A673 (cell line): ENCODE measurements around the gene URB2. TPM values are rescaled to one million over a fixed set of nuclear protein-coding genes. Genes with fewer than 3 reads are reported as not detected.

ENCODE experiments used
- BruUV-seq: library from RNA; stranded (reverse); fragments of 400-500 nt; replicated peaks from 2 replicates; lab custom pipeline; 2021; lab: Mats Ljungman, UMichigan
- CTCF ChIA-PET: fragments of 300-600 bp; sonication (Branson Sonifier 250); formaldehyde crosslinking; loops from one replicate; lab custom pipeline; 2022; ENCODE audit warnings: antibody characterized with exemption; lab: Charles Lee
- POLR2A ChIA-PET: fragments of 300-600 bp; sonication (Branson Sonifier 250); formaldehyde crosslinking; loops from one replicate; lab custom pipeline; 2022; ENCODE audit warnings: antibody characterized with exemption; ENCODE audit not compliant: low non-redundant PET; lab: Charles Lee
- DNase-seq: peaks from one replicate; pipeline ENCODE4 v3.0.0-alpha.2; 2015; ENCODE audit warnings: low spot score
- H3K27ac ChIP-seq: fragments of 200-600 bp; sonication (generic); 2 replicates; pipeline ENCODE4 v1.5.1; 2016; ENCODE audit warnings: mixed run types, low read depth, mild to moderate bottlenecking, mixed read lengths, antibody characterized with exemption, low read length; ENCODE audit not compliant: poor library complexity, severe bottlenecking
- H3K27me3 ChIP-seq: fragments of 200-600 bp; sonication (generic); replicated peaks from 2 replicates; pipeline ENCODE4 v1.6.1; 2017; ENCODE audit warnings: mixed run types, low read depth, mild to moderate bottlenecking, mixed read lengths, antibody characterized with exemption, low read length; ENCODE audit not compliant: insufficient read depth, poor library complexity
- H3K36me3 ChIP-seq: fragments of 200-600 bp; sonication (generic); 2 replicates; pipeline ENCODE4 v1.6.1; 2016; ENCODE audit warnings: mixed run types, mild to moderate bottlenecking, mixed read lengths, antibody characterized with exemption, low read length; ENCODE audit not compliant: insufficient read depth, poor library complexity, severe bottlenecking
- H3K4me1 ChIP-seq: fragments of 200-600 bp; sonication (generic); 2 replicates; pipeline ENCODE4 v1.6.1; 2017; ENCODE audit warnings: mixed run types, mild to moderate bottlenecking, mixed read lengths, antibody characterized with exemption, low read length; ENCODE audit not compliant: insufficient read depth, poor library complexity, severe bottlenecking
- H3K4me3 ChIP-seq: fragments of 200-600 bp; sonication (generic); 2 replicates; pipeline ENCODE4 v1.5.1; 2016; ENCODE audit warnings: low read depth, mixed run types, mild to moderate bottlenecking, mixed read lengths, low read length; ENCODE audit not compliant: poor library complexity, severe bottlenecking
- H3K9me3 ChIP-seq: fragments of 200-600 bp; sonication (generic); 2 replicates; pipeline ENCODE4 v1.6.1; 2016; ENCODE audit warnings: mixed run types, low read depth, mild to moderate bottlenecking, mixed read lengths, antibody characterized with exemption, low read length; ENCODE audit not compliant: poor library complexity, severe bottlenecking
- CTCF ChIP-seq: fragments of 300-800, 200-600 bp; sonication (generic); conservative IDR thresholded peaks from 2 replicates; pipeline ENCODE4 v1.5.1; 2017; ENCODE audit warnings: low read depth, mild to moderate bottlenecking, antibody characterized with exemption, low read length, moderate library complexity, mixed read lengths
- EZH2 ChIP-seq: fragments of 200-600 bp; sonication (generic); IDR thresholded peaks from 2 replicates; pipeline ENCODE4 v1.6.1; 2017; ENCODE audit warnings: borderline replicate concordance, low read depth, mild to moderate bottlenecking, mixed read lengths, antibody characterized with exemption, low read length; ENCODE audit not compliant: poor library complexity, severe bottlenecking
- intact Hi-C: fragments of 100-400 bp; cut with micrococcal nuclease; formaldehyde crosslinking; loops from one replicate; pipeline ENCODE4 v1.10.0; 2022; ENCODE audit not compliant: unreplicated experiment
- total RNA-seq: library from RNA; stranded (reverse); gene quantifications from 2 replicates; pipeline ENCODE4 v1.2.3, GENCODE V29; 2021

URB2 gene
- total RNA-seq, 1 experiment from 2014 or later: 33.3 TPM

GRCh38 chr1:229608590-229608989 lies 17.5 kb upstream of the URB2 start:
- peaks cover 57% of the 10 kb centered on the region for H3K36me3 ChIP-seq
- no TSS peak for BruUV-seq

DNA sequence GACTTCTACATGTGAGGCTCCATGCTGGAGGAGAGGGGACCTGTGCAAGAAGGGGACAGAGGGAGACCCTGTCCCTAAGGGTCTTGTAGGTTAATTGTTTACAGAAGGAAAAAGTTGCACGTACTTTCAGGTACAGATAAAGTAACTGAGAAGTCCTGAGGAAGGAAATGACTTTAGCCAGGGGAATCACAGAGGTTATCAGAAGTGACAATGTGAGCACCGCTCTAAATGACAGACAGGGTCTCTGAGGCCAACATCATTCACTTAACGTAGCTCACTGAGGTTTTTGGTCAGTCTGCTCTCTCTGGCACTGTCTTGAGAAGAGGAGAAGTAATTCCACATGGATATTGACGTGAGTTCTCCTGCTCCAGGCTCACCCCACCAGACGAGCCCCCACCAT lies 12.1 kb upstream of the URB2 start:
- no TSS peak for BruUV-seq
- Histone ChIP-seq H3K4me3 (no peak overlapping the region), H3K9me3 (no peaks in the 10 kb centered on the region), H3K36me3 (peaks cover 39% of the 10 kb centered on the region), H3K27ac (no peak overlapping the region), H3K27me3 (no peaks in the 10 kb centered on the region), H3K4me1 (no peaks in the 10 kb centered on the region)
- no peak for DNase-seq
- intact Hi-C loops: loop anchor here (2.0 kb wide), 1 partner anchor 51 kb away; no protein-coding TSS in a partner anchor
- ChIA-PET POLR2A (no interaction called here), CTCF (no interaction called here)
- no peak for TF ChIP-seq CTCF

More at GRCh38 chr1:229608590-229608989, 17.5 kb upstream of the URB2 start:
- POLR2A ChIA-PET: no interaction called here
- Histone ChIP-seq H3K4me3 (no peak overlapping the region), H3K27me3 (no peaks in the 10 kb centered on the region), H3K27ac (no peak overlapping the region), H3K4me1 (no peaks in the 10 kb centered on the region), H3K9me3 (no peaks in the 10 kb centered on the region)
- no peak for DNase-seq
- no peak for TF ChIP-seq EZH2
- no peak for TF ChIP-seq CTCF
- intact Hi-C loops: no loop called here
- CTCF ChIA-PET: no interaction called here

DNA sequence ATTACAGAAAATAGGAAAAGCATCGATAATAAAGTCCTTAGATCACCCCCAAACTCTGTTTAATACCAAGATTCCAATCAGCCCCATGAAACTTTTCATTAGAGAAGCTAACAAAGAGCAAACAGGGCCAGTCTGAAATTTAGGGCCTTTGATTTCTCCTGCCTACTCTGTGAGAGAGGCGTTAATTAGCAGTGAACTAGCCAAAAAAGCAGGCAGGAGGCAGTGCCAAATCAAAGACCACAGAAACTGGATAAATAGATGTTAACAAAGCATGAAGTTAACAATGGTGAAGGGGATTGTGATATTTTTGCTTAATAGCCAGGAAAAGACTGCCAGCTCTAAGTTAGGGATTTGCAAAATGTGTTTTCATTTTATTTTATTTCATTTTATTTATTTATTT lies 11.3 kb upstream of the URB2 start:
- POLR2A ChIA-PET: no interaction called here
- H3K4me1 ChIP-seq: no peaks in the 10 kb centered on the region
- intact Hi-C loops: loop anchor here (2.0 kb wide), 1 partner anchor 52 kb away; no protein-coding TSS in a partner anchor
- H3K27me3 ChIP-seq: no peaks in the 10 kb centered on the region
- H3K36me3 ChIP-seq: peaks cover 31% of the 10 kb centered on the region
- H3K9me3 ChIP-seq: no peaks in the 10 kb centered on the region
- no peak for TF ChIP-seq EZH2
- TF ChIP-seq CTCF: no peak
- no peak overlapping the region for H3K27ac ChIP-seq
- CTCF ChIA-PET: no interaction called here
- DNase-seq: no peak
- no TSS peak for BruUV-seq
- H3K4me3 ChIP-seq: no peak overlapping the region
